Trophoblast cell (in vitro differentiated cells and primary cell): ENCODE measurements around the gene ARHGAP26.

ENCODE experiments used
- DNase-seq, 2 donors: peaks; one replicate each; pipeline ENCODE4 v3.0.0-alpha.2; 2016
- H2AFZ ChIP-seq: 2 replicates; pipeline ENCODE4 v1.6.1; 2013; ENCODE audit warnings: low read length, moderate library complexity, mild to moderate bottlenecking; ENCODE audit not compliant: insufficient read depth, poor library complexity
- H2AK5ac ChIP-seq: 2 replicates; pipeline ENCODE4 v1.6.1; 2013; ENCODE audit warnings: mild to moderate bottlenecking, low read length
- H2BK120ac ChIP-seq: 2 replicates; pipeline ENCODE4 v1.6.1; 2013; ENCODE audit warnings: low read length, mild to moderate bottlenecking, moderate library complexity; ENCODE audit not compliant: insufficient read depth, poor library complexity
- H2BK12ac ChIP-seq: 2 replicates; pipeline ENCODE4 v1.6.1; 2013; ENCODE audit warnings: mild to moderate bottlenecking, low read length, moderate library complexity
- H2BK5ac ChIP-seq: 2 replicates; pipeline ENCODE4 v1.6.1; 2013; ENCODE audit warnings: low read length, low read depth, moderate library complexity, mild to moderate bottlenecking; ENCODE audit not compliant: poor library complexity
- H3K14ac ChIP-seq: 2 replicates; pipeline ENCODE4 v1.6.1; 2013; ENCODE audit warnings: mild to moderate bottlenecking, low read length
- H3K18ac ChIP-seq: 2 replicates; pipeline ENCODE4 v1.6.1; 2013; ENCODE audit warnings: mild to moderate bottlenecking, low read length
- H3K23ac ChIP-seq: 2 replicates; pipeline ENCODE4 v1.6.1; 2013; ENCODE audit warnings: low read length
- H3K27ac ChIP-seq: 2 replicates; pipeline ENCODE4 v1.5.1; 2013; ENCODE audit warnings: low read depth, mild to moderate bottlenecking, inconsistent platforms, low read length, moderate library complexity
- H3K27me3 ChIP-seq: 2 replicates; pipeline ENCODE4 v1.6.1; 2013; ENCODE audit warnings: inconsistent platforms, mild to moderate bottlenecking, low read length, moderate library complexity; ENCODE audit not compliant: insufficient read depth
- H3K36me3 ChIP-seq, 2 experiments: 1 replicate in 1 of 2; 2 replicates in 1 of 2; pipeline ENCODE4 v1.6.1; 2013; ENCODE audit warnings: low read length in 2 of 2, mild to moderate bottlenecking in 2 of 2, moderate library complexity in 1 of 2; ENCODE audit not compliant: insufficient read depth in 2 of 2, control insufficient read depth in 1 of 2
- H3K4ac ChIP-seq: 2 replicates; pipeline ENCODE4 v1.6.1; 2013; ENCODE audit warnings: low read depth, mild to moderate bottlenecking, low read length, moderate library complexity
- H3K4me1 ChIP-seq, 2 experiments: 1 replicate in 1 of 2; 2 replicates in 1 of 2; pipeline ENCODE4 v1.6.1; 2013; ENCODE audit warnings: low read length in 2 of 2, mild to moderate bottlenecking in 2 of 2, moderate library complexity in 1 of 2; ENCODE audit not compliant: insufficient read depth in 2 of 2, control insufficient read depth in 1 of 2
- H3K4me2 ChIP-seq: 2 replicates; pipeline ENCODE4 v1.6.1; 2013; ENCODE audit warnings: inconsistent platforms, mild to moderate bottlenecking, low read length, moderate library complexity
- H3K4me3 ChIP-seq: 2 replicates; pipeline ENCODE4 v1.5.1; 2013; ENCODE audit warnings: mild to moderate bottlenecking, low read depth, low read length, inconsistent platforms
- H3K79me1 ChIP-seq: one replicate; pipeline ENCODE4 v1.6.1; 2013; ENCODE audit warnings: low read length
- H3K79me2 ChIP-seq: 2 replicates; pipeline ENCODE4 v1.6.1; 2013; ENCODE audit warnings: low read length, mild to moderate bottlenecking; ENCODE audit not compliant: control insufficient read depth, insufficient read depth, poor library complexity
- H3K9ac ChIP-seq: 2 replicates; pipeline ENCODE4 v1.6.1; 2013; ENCODE audit warnings: mild to moderate bottlenecking, low read length
- H3K9me3 ChIP-seq: 2 replicates; pipeline ENCODE4 v1.6.1; 2013; ENCODE audit warnings: low read depth, mild to moderate bottlenecking, control low read depth, inconsistent platforms, low read length; ENCODE audit not compliant: insufficient read depth
- H4K12ac ChIP-seq: 2 replicates; pipeline ENCODE4 v1.6.1; 2013; ENCODE audit warnings: low read depth, mild to moderate bottlenecking, low read length, moderate library complexity
- H4K8ac ChIP-seq: 2 replicates; pipeline ENCODE4 v1.6.1; 2013; ENCODE audit warnings: low read depth, mild to moderate bottlenecking, low read length, moderate library complexity
- H4K91ac ChIP-seq: one replicate; pipeline ENCODE4 v1.6.1; 2013; ENCODE audit warnings: low read depth, mild to moderate bottlenecking, low read length, moderate library complexity
- WGBS: extraction: QIAGEN DNeasy Blood & Tissue Kit; methylation state at CpG from one replicate; pipeline ENCODE4 v1.1.7; 2013; ENCODE audit warnings: missing lambda C conversion rate; ENCODE audit not compliant: insufficient read length, insufficient coverage; ENCODE audit errors: extremely low coverage; 5-methylcytosine and 5-hydroxymethylcytosine counted together

The ARHGAP26 gene

GRCh38 chr5:142884029-142884428 is 113.9 kb downstream of the ARHGAP26 start:
- no CpG with 5 or more reads among the region's 3 CpGs for WGBS
- no peaks in the 10 kb centered on the region for H3K27me3 ChIP-seq
- H3K4ac ChIP-seq, result no peak overlapping the region
- H3K4me2 ChIP-seq, result no peak overlapping the region
- H3K4me1 ChIP-seq, result peaks cover 4 to 9% of the 10 kb centered on the region in 2 experiments
- H3K23ac ChIP-seq, result no peak overlapping the region
- no peaks in the 10 kb centered on the region for H3K79me2 ChIP-seq
- H3K9ac ChIP-seq, result no peak overlapping the region
- no peak overlapping the region for H3K4me3 ChIP-seq
- no peaks in the 10 kb centered on the region for H3K36me3 ChIP-seq
- no peak overlapping the region for H2AFZ ChIP-seq
- H3K18ac ChIP-seq, result no peak overlapping the region
- DNase-seq, result no peak
- no peak overlapping the region for H2AK5ac ChIP-seq
- no peak overlapping the region for H2BK120ac ChIP-seq
- H4K8ac ChIP-seq, result no peak overlapping the region
- no peak overlapping the region for H3K27ac ChIP-seq
- H4K12ac ChIP-seq, result no peak overlapping the region
- H3K14ac ChIP-seq, result no peak overlapping the region
- no peak overlapping the region for H4K91ac ChIP-seq
- H2BK5ac ChIP-seq, result no peak overlapping the region
- no peak overlapping the region for H2BK12ac ChIP-seq
- H3K79me1 ChIP-seq, result peaks cover 1% of the 10 kb centered on the region
- H3K9me3 ChIP-seq, result no peaks in the 10 kb centered on the region

GRCh38 chr5:142886211-142886610 is 116.0 kb downstream of the ARHGAP26 start:
- peaks cover 1% of the 10 kb centered on the region for H3K79me1 ChIP-seq

GRCh38 chr5:142886956-142887355 is 116.8 kb downstream of the ARHGAP26 start:
- WGBS, result no CpG with 5 or more reads among the region's 2 CpGs
- H3K9me3 ChIP-seq, result no peaks in the 10 kb centered on the region
- no peak overlapping the region for H3K23ac ChIP-seq

More at GRCh38 chr5:142886211-142886610, 116.0 kb downstream of the ARHGAP26 start:
- Histone ChIP-seq H3K14ac (no peak overlapping the region), H2BK120ac (no peak overlapping the region), H4K8ac (no peak overlapping the region), H3K4me2 (no peak overlapping the region), H3K4ac (no peak overlapping the region), H2AK5ac (no peak overlapping the region), H4K91ac (no peak overlapping the region), H3K36me3 (no peaks in the 10 kb centered on the region), H3K27me3 (no peaks in the 10 kb centered on the region), H4K12ac (no peak overlapping the region), H3K9ac (no peak overlapping the region), H2AFZ (no peak overlapping the region), H2BK5ac (no peak overlapping the region), H3K79me2 (no peaks in the 10 kb centered on the region), H3K27ac (no peak overlapping the region), H3K18ac (no peak overlapping the region), H3K4me3 (no peak overlapping the region), H3K4me1 (peaks cover 4 to 6% of the 10 kb centered on the region in 2 experiments), H2BK12ac (no peak overlapping the region), H3K23ac (no peak overlapping the region), H3K9me3 (no peaks in the 10 kb centered on the region)
- no peak for DNase-seq
- no CpG with 5 or more reads among the region's 2 CpGs for WGBS

GRCh38 chr5:142888469-142889085 is 118.4 kb downstream of the ARHGAP26 start:
- Histone ChIP-seq H2BK120ac (no peak overlapping the region), H4K91ac (no peak overlapping the region), H2AK5ac (no peak overlapping the region), H2BK5ac (no peak overlapping the region), H3K4me3 (no peak overlapping the region), H3K36me3 (no peaks in the 10 kb centered on the region), H3K79me1 (peaks cover 1% of the 10 kb centered on the region), H3K4me2 (no peak overlapping the region), H3K4ac (no peak overlapping the region), H3K4me1 (peaks cover under 1 to 2% of the 10 kb centered on the region in 2 experiments), H3K27ac (no peak overlapping the region), H3K18ac (no peak overlapping the region), H3K9ac (no peak overlapping the region), H3K27me3 (no peaks in the 10 kb centered on the region), H2AFZ (no peak overlapping the region), H4K12ac (no peak overlapping the region), H4K8ac (no peak overlapping the region), H3K23ac (no peak overlapping the region), H2BK12ac (no peak overlapping the region), H3K9me3 (no peaks in the 10 kb centered on the region), H3K79me2 (no peaks in the 10 kb centered on the region), H3K14ac (no peak overlapping the region)
- WGBS, result no CpG with 5 or more reads among the region's 9 CpGs
- DNase-seq, result peak in 1 of 2 donors; percentile 72

More at GRCh38 chr5:142886956-142887355, 116.8 kb downstream of the ARHGAP26 start:
- DNase-seq, result no peak
- H2BK12ac ChIP-seq, result no peak overlapping the region
- no peak overlapping the region for H4K8ac ChIP-seq
- no peak overlapping the region for H4K91ac ChIP-seq
- H3K27ac ChIP-seq, result no peak overlapping the region
- peaks cover 1% of the 10 kb centered on the region for H3K79me1 ChIP-seq
- H3K36me3 ChIP-seq, result no peaks in the 10 kb centered on the region
- no peak overlapping the region for H2BK120ac ChIP-seq
- peaks cover 4 to 6% of the 10 kb centered on the region in 2 experiments for H3K4me1 ChIP-seq
- no peak overlapping the region for H3K4me3 ChIP-seq
- H3K18ac ChIP-seq, result no peak overlapping the region
- H3K4ac ChIP-seq, result no peak overlapping the region
- H3K79me2 ChIP-seq, result no peaks in the 10 kb centered on the region
- H3K27me3 ChIP-seq, result no peaks in the 10 kb centered on the region
- no peak overlapping the region for H2AK5ac ChIP-seq
- H3K4me2 ChIP-seq, result no peak overlapping the region
- H3K9ac ChIP-seq, result no peak overlapping the region
- H3K14ac ChIP-seq, result no peak overlapping the region
- H2BK5ac ChIP-seq, result no peak overlapping the region
- H2AFZ ChIP-seq, result no peak overlapping the region
- no peak overlapping the region for H4K12ac ChIP-seq
